GM23248 (cell line): ENCODE data around the gene CCNY. TPM values are rescaled to one million over a fixed set of nuclear protein-coding genes. Genes with fewer than 3 reads are reported as not detected.

Source experiments
- DNase-seq: peaks from one replicate; pipeline ENCODE4 v3.0.0-alpha.2; 2015
- H2AFZ ChIP-seq: fragments of 200-600 bp; sonication (generic); 2 replicates; pipeline ENCODE4 v1.6.1; 2016; ENCODE audit warnings: antibody characterized with exemption
- H3F3A ChIP-seq: fragments of 200-600 bp; sonication (generic); 2 replicates; pipeline ENCODE4 v1.6.1; 2016; ENCODE audit warnings: mild to moderate bottlenecking, antibody characterized with exemption, mixed run types; ENCODE audit not compliant: insufficient read depth
- H3K27ac ChIP-seq: fragments of 200-600 bp; sonication (generic); 2 replicates; pipeline ENCODE4 v1.5.1; 2016; ENCODE audit warnings: mild to moderate bottlenecking
- H3K27me3 ChIP-seq: fragments of 200-600 bp; sonication (generic); replicated peaks from 2 replicates; pipeline ENCODE4 v1.6.1; 2016; ENCODE audit warnings: mild to moderate bottlenecking; ENCODE audit not compliant: insufficient read depth
- H3K36me3 ChIP-seq: fragments of 200-600 bp; sonication (generic); 2 replicates; pipeline ENCODE4 v1.6.1; 2016; ENCODE audit warnings: low read depth, mild to moderate bottlenecking
- H3K4me1 ChIP-seq: fragments of 200-600 bp; sonication (generic); 2 replicates; pipeline ENCODE4 v1.6.1; 2016; ENCODE audit warnings: mild to moderate bottlenecking; ENCODE audit not compliant: insufficient read depth
- H3K4me2 ChIP-seq: fragments of 200-600 bp; sonication (generic); one replicate; pipeline ENCODE4 v1.6.1; 2016; ENCODE audit warnings: mild to moderate bottlenecking; ENCODE audit not compliant: unreplicated experiment
- H3K4me3 ChIP-seq: fragments of 200-600 bp; sonication (generic); 2 replicates; pipeline ENCODE4 v1.5.1; 2016; ENCODE audit warnings: mild to moderate bottlenecking
- H3K79me2 ChIP-seq: fragments of 200-600 bp; sonication (generic); 2 replicates; pipeline ENCODE4 v1.6.1; 2016; ENCODE audit warnings: mild to moderate bottlenecking; ENCODE audit not compliant: insufficient read depth
- H3K9ac ChIP-seq: fragments of 200-600 bp; sonication (generic); 2 replicates; pipeline ENCODE4 v1.6.1; 2016; ENCODE audit warnings: mild to moderate bottlenecking
- H3K9me2 ChIP-seq: fragments of 200-600 bp; sonication (generic); 2 replicates; pipeline ENCODE4 v1.6.1; 2016; ENCODE audit warnings: mixed run types, mild to moderate bottlenecking, moderate library complexity; ENCODE audit not compliant: insufficient read depth
- H3K9me3 ChIP-seq: fragments of 200-600 bp; sonication (generic); one replicate; pipeline ENCODE4 v1.6.1; 2017; ENCODE audit warnings: low read depth
- H4K20me1 ChIP-seq: fragments of 200-600 bp; sonication (generic); 2 replicates; pipeline ENCODE4 v1.6.0; 2016; ENCODE audit not compliant: insufficient read depth
- EZH2 ChIP-seq: fragments of 200-600 bp; sonication (generic); IDR thresholded peaks from 2 replicates; pipeline ENCODE4 v1.6.1; 2018; ENCODE audit warnings: antibody characterized with exemption, mild to moderate bottlenecking; ENCODE audit not compliant: insufficient read depth, poor library complexity, severe bottlenecking
- EZH2phosphoT487 ChIP-seq: fragments of 200-600 bp; sonication (generic); IDR thresholded peaks from 2 replicates; pipeline ENCODE4 v1.6.1; 2018; ENCODE audit warnings: antibody characterized with exemption, moderate library complexity, mild to moderate bottlenecking, low read depth; ENCODE audit not compliant: insufficient read depth
- WGBS, 2 experiments: methylation state at CpG; one replicate each; pipeline ENCODE4 v1.1.6; 2015 to 2017; ENCODE audit warnings: low lambda C conversion rate in 2 of 2, low coverage in 1 of 2; ENCODE audit errors: missing lambda C conversion rate in 2 of 2; 5-methylcytosine and 5-hydroxymethylcytosine counted together
- in situ Hi-C: fragments of 300-500 bp; cut with MboI; formaldehyde crosslinking; loops from 2 replicates; pipeline ENCODE4 v1.15.0; 2020
- polyA plus RNA-seq: library from polyadenylated mRNA; unstranded; fragments of >200 nt; fragmentation: Nextera tagmentation; extraction: Ambion mirVana; gene quantifications from 2 replicates; pipeline ENCODE4 v1.2.1, GENCODE V29; 2016
- total RNA-seq: library from RNA; depleted of rRNA; stranded (reverse); fragments of >200 nt; shearing (Covaris generic); gene quantifications from 2 replicates; pipeline ENCODE4 v1.2.3, GENCODE V29; 2014

CCNY gene
- total and polyA plus RNA-seq, 2 experiments from 2014 or later = 12.8 to 70.4 TPM

GRCh38 chr10:35545878-35546590, 209.7 kb downstream of the CCNY start:
- Histone ChIP-seq H3K9me3 (no peaks in the 10 kb centered on the region), H3K9ac (0 out of 2 replicates have a peak overlapping the region, but pooled peaks have one; percentile 22), H4K20me1 (no peaks in the 10 kb centered on the region), H3K4me1 (peaks cover 23% of the 10 kb centered on the region), H3F3A (peaks cover 17% of the 10 kb centered on the region), H2AFZ (no peak overlapping the region), H3K27me3 (no peaks in the 10 kb centered on the region), H3K4me3 (no peak overlapping the region), H3K27ac (peak overlapping the region; percentile 61), H3K79me2 (peaks cover 30% of the 10 kb centered on the region), H3K9me2 (no peaks in the 10 kb centered on the region), H3K36me3 (peaks cover 3% of the 10 kb centered on the region; the same call in 1 of the 2 replicates), H3K4me2 (peak overlapping the region; percentile 60)
- DNase-seq = peak; percentile 52
- in situ Hi-C loops = no loop called here
- TF ChIP-seq EZH2phosphoT487 = no peak
- TF ChIP-seq EZH2 = no peak
- 44 to 54% methylated on average over 6 of the region's 6 CpGs for WGBS, 2 experiments

- H3K4me1 ChIP-seq = peaks cover 23% of the 10 kb centered on the region
- H4K20me1 ChIP-seq = no peaks in the 10 kb centered on the region
- H3F3A ChIP-seq = peaks cover 17% of the 10 kb centered on the region
- no peaks in the 10 kb centered on the region for H3K27me3 ChIP-seq
- peaks cover 3% of the 10 kb centered on the region; the same call in 1 of the 2 replicates for H3K36me3 ChIP-seq
- TF ChIP-seq EZH2phosphoT487 (no peak), EZH2 (no peak)
- DNase-seq = peak; percentile 85
- in situ Hi-C loops = no loop called here
- H3K9me2 ChIP-seq = no peaks in the 10 kb centered on the region
- H3K27ac ChIP-seq = peak overlapping the region; percentile 61
- H3K4me3 ChIP-seq = no peak overlapping the region
- 71 to 74% methylated on average over 4 of the region's 4 CpGs for WGBS, 2 experiments
- H3K9ac ChIP-seq = 0 out of 2 replicates have a peak overlapping the region, but pooled peaks have one; percentile 22
- H3K79me2 ChIP-seq = peaks cover 31% of the 10 kb centered on the region
- no peak overlapping the region for H2AFZ ChIP-seq
- no peaks in the 10 kb centered on the region for H3K9me3 ChIP-seq
- H3K4me2 ChIP-seq = peak overlapping the region; percentile 60
Observed at GRCh38 chr10:35546824-35547225, 210.5 kb downstream of the CCNY start.

- H3K27ac ChIP-seq = no peak overlapping the region
- H3K27me3 ChIP-seq = no peaks in the 10 kb centered on the region
- no peaks in the 10 kb centered on the region; the same call in 1 of the 2 replicates for H3K36me3 ChIP-seq
- no peak overlapping the region for H2AFZ ChIP-seq
- H3K9me2 ChIP-seq = no peaks in the 10 kb centered on the region
- no peak overlapping the region for H3K9ac ChIP-seq
- TF ChIP-seq EZH2phosphoT487 (no peak), EZH2 (no peak)
- in situ Hi-C loops = loop anchor here (25.0 kb wide), 1 partner anchor 440 kb away; no protein-coding TSS in a partner anchor
- peaks cover 26% of the 10 kb centered on the region for H3K79me2 ChIP-seq
- peaks cover 2% of the 10 kb centered on the region; the same call in 1 of the 2 replicates for H3F3A ChIP-seq
- peak; percentile 36 for DNase-seq
- H3K4me2 ChIP-seq = peak overlapping the region; percentile 1
- 79 to 82% methylated on average over 7 of the region's 7 CpGs for WGBS, 2 experiments
- no peak overlapping the region for H3K4me3 ChIP-seq
- H3K4me1 ChIP-seq = peaks cover 11% of the 10 kb centered on the region
- no peaks in the 10 kb centered on the region for H3K9me3 ChIP-seq
- H4K20me1 ChIP-seq = no peaks in the 10 kb centered on the region
Observed at GRCh38 chr10:35552650-35553342, 216.5 kb downstream of the CCNY start.

- Histone ChIP-seq H3K27ac (no peak overlapping the region), H3K9me2 (no peaks in the 10 kb centered on the region), H3K4me3 (no peak overlapping the region), H3K4me2 (no peak overlapping the region), H3K27me3 (no peaks in the 10 kb centered on the region), H2AFZ (no peak overlapping the region), H3K9ac (no peak overlapping the region), H3K36me3 (no peaks in the 10 kb centered on the region; the same call in 1 of the 2 replicates), H3K9me3 (no peaks in the 10 kb centered on the region), H4K20me1 (no peaks in the 10 kb centered on the region), H3K4me1 (peaks cover 11% of the 10 kb centered on the region), H3F3A (no peaks in the 10 kb centered on the region), H3K79me2 (peaks cover 34% of the 10 kb centered on the region)
- TF ChIP-seq EZH2 = no peak
- TF ChIP-seq EZH2phosphoT487 = no peak
- DNase-seq = no peak
- in situ Hi-C loops = loop anchor here (25.0 kb wide), 1 partner anchor 442 kb away; no protein-coding TSS in a partner anchor
- 61 to 71% methylated on average over 2 of the region's 2 CpGs for WGBS, 2 experiments
Observed at GRCh38 chr10:35554036-35554435, 217.7 kb downstream of the CCNY start.
